WTC11 (cell line): Measurements from ENCODE around the gene MUC2. TPM values are rescaled to one million over a fixed set of nuclear protein-coding genes. Genes with fewer than 3 reads are reported as not detected.

Source experiments
- ATAC-seq: fragments of 200-7000 bp; cut with Tn5 transposase; 2 replicates; pipeline ENCODE4 v1.10.0; 2021; ENCODE audit warnings: mild to moderate bottlenecking, moderate library complexity
- CTCF ChIA-PET: fragments of 300-600 bp; sonication (Branson Sonifier 250); formaldehyde crosslinking; loops from one replicate; lab custom pipeline; 2021; ENCODE audit warnings: antibody characterized with exemption; lab: Charles Lee
- POLR2A ChIA-PET: fragments of 350-600 bp; sonication (Branson Sonifier 250); formaldehyde crosslinking; loops from one replicate; lab custom pipeline; 2021; ENCODE audit warnings: antibody characterized with exemption; lab: Charles Lee
- DNase-seq: peaks from one replicate; pipeline ENCODE4 v3.0.0; 2021; ENCODE audit warnings: low spot score
- H3K27ac Mint-ChIP-seq: 2 replicates; pipeline ENCODE4 v1.8.0; 2021; ENCODE audit warnings: mixed read lengths
- H3K27me3 Mint-ChIP-seq: 2 replicates; pipeline ENCODE4 v1.8.0; 2021; ENCODE audit warnings: low read depth, mild to moderate bottlenecking, moderate library complexity, mixed read lengths
- H3K36me3 Mint-ChIP-seq: 2 replicates; pipeline ENCODE4 v1.8.0; 2021; ENCODE audit warnings: mixed read lengths
- H3K4me1 Mint-ChIP-seq: 2 replicates; pipeline ENCODE4 v1.8.0; 2022; ENCODE audit warnings: mixed read lengths
- H3K4me3 Mint-ChIP-seq: 2 replicates; pipeline ENCODE4 v1.8.0; 2021; ENCODE audit warnings: mild to moderate bottlenecking, moderate library complexity, mixed read lengths
- H3K9me3 Mint-ChIP-seq: 2 replicates; pipeline ENCODE4 v1.8.0; 2021; ENCODE audit warnings: mixed read lengths
- ATF2 ChIP-seq: sonication (generic); formaldehyde crosslinking; IDR thresholded peaks from 2 replicates; pipeline ENCODE4 v1.8.1; 2022; ENCODE audit warnings: low read depth, missing genetic modification reagents, borderline replicate concordance
- E2F4 ChIP-seq: sonication (generic); formaldehyde crosslinking; IDR thresholded peaks from 2 replicates; pipeline ENCODE4 v1.8.1; 2022; ENCODE audit warnings: low read depth, mild to moderate bottlenecking, moderate library complexity, missing genetic modification reagents, borderline replicate concordance
- FOXK1 ChIP-seq: sonication (generic); formaldehyde crosslinking; IDR thresholded peaks from 2 replicates; pipeline ENCODE4 v1.8.0; 2022; ENCODE audit warnings: mild to moderate bottlenecking, moderate library complexity, missing genetic modification reagents
- GTF2I ChIP-seq: fragments of 250-450 bp; sonication (Bioruptor Pico); conservative IDR thresholded peaks from 2 replicates; pipeline ENCODE4 v1.4.0; 2021; ENCODE audit warnings: mild to moderate bottlenecking
- IRF2 ChIP-seq: sonication (generic); formaldehyde crosslinking; IDR thresholded peaks from 2 replicates; pipeline ENCODE4 v1.8.0; 2022; ENCODE audit warnings: low read depth, missing genetic modification reagents, borderline replicate concordance
- MAX ChIP-seq: sonication (generic); formaldehyde crosslinking; IDR thresholded peaks from 2 replicates; pipeline ENCODE4 v1.8.0; 2022; ENCODE audit warnings: mild to moderate bottlenecking, missing genetic modification reagents
- MXD4 ChIP-seq: fragments of 250-450 bp; sonication (Bioruptor Pico); IDR thresholded peaks from 2 replicates; pipeline ENCODE4 v1.8.0; 2021; ENCODE audit warnings: mild to moderate bottlenecking, moderate library complexity, borderline replicate concordance
- MYBL2 ChIP-seq: sonication (generic); formaldehyde crosslinking; IDR thresholded peaks from 2 replicates; pipeline ENCODE4 v1.8.1; 2023; ENCODE audit warnings: mild to moderate bottlenecking, moderate library complexity, missing genetic modification reagents
- NFE2L1 ChIP-seq: sonication (generic); formaldehyde crosslinking; IDR thresholded peaks from 2 replicates; pipeline ENCODE4 v1.8.1; 2023; ENCODE audit warnings: missing genetic modification reagents
- NFYB ChIP-seq: sonication (generic); formaldehyde crosslinking; conservative IDR thresholded peaks from 2 replicates; pipeline ENCODE4 v1.8.0; 2022; ENCODE audit warnings: low read depth, missing genetic modification reagents
- SMAD4 ChIP-seq: sonication (generic); formaldehyde crosslinking; IDR thresholded peaks from 2 replicates; pipeline ENCODE4 v1.8.0; 2022; ENCODE audit warnings: mild to moderate bottlenecking, missing genetic modification reagents
- TCF7 ChIP-seq: sonication (generic); formaldehyde crosslinking; IDR thresholded peaks from 2 replicates; pipeline ENCODE4 v1.8.0; 2022; ENCODE audit warnings: mild to moderate bottlenecking, low read depth, missing genetic modification reagents, moderate library complexity
- TP53 ChIP-seq: sonication (generic); formaldehyde crosslinking; IDR thresholded peaks from 2 replicates; pipeline ENCODE4 v1.8.1; 2023; ENCODE audit warnings: mild to moderate bottlenecking, missing genetic modification reagents
- ZNF423 ChIP-seq: fragments of 250-450 bp; sonication (Bioruptor Pico); IDR thresholded peaks from 2 replicates; pipeline ENCODE4 v2.1.2; 2022; ENCODE audit warnings: mild to moderate bottlenecking, moderate library complexity
- total RNA-seq: library from RNA; stranded (reverse); gene quantifications from 3 replicates; pipeline ENCODE4 v1.2.3, GENCODE V29; 2021
- TF ChIP-seq, protein P1 (sequence below): sonication (generic); formaldehyde crosslinking; IDR thresholded peaks from 2 replicates; pipeline ENCODE4 v1.8.0; 2023; ENCODE audit warnings: mild to moderate bottlenecking, missing genetic modification reagents
- TF ChIP-seq, protein P2 (sequence below): sonication (generic); formaldehyde crosslinking; conservative IDR thresholded peaks from 2 replicates; pipeline ENCODE4 v1.8.1; 2022; ENCODE audit warnings: mild to moderate bottlenecking, missing genetic modification reagents
- TF ChIP-seq, protein P3 (sequence below): fragments of 250-450 bp; sonication (Bioruptor Pico); IDR thresholded peaks from 2 replicates; pipeline ENCODE4 v1.9.0; 2021; ENCODE audit warnings: mild to moderate bottlenecking, borderline replicate concordance
- TF ChIP-seq, protein P4 (sequence below): fragments of 250-450 bp; sonication (Bioruptor Pico); IDR thresholded peaks from 2 replicates; pipeline ENCODE4 v1.9.0; 2021; ENCODE audit warnings: mild to moderate bottlenecking

Gene MUC2
- total RNA-seq, 1 experiment from 2014 or later = 0.22 TPM

- ATAC-seq (no peak), DNase-seq (no peak)
- POLR2A ChIA-PET = no interaction called here
- H3K9me3 Mint-ChIP-seq = no peaks in the 10 kb centered on the region
- no peak for TF ChIP-seq E2F4
- TF ChIP-seq MXD4 (CRISPR knock-in tag) = no peak
- TF ChIP-seq TP53 = no peak
- TF ChIP-seq, protein P1, sequence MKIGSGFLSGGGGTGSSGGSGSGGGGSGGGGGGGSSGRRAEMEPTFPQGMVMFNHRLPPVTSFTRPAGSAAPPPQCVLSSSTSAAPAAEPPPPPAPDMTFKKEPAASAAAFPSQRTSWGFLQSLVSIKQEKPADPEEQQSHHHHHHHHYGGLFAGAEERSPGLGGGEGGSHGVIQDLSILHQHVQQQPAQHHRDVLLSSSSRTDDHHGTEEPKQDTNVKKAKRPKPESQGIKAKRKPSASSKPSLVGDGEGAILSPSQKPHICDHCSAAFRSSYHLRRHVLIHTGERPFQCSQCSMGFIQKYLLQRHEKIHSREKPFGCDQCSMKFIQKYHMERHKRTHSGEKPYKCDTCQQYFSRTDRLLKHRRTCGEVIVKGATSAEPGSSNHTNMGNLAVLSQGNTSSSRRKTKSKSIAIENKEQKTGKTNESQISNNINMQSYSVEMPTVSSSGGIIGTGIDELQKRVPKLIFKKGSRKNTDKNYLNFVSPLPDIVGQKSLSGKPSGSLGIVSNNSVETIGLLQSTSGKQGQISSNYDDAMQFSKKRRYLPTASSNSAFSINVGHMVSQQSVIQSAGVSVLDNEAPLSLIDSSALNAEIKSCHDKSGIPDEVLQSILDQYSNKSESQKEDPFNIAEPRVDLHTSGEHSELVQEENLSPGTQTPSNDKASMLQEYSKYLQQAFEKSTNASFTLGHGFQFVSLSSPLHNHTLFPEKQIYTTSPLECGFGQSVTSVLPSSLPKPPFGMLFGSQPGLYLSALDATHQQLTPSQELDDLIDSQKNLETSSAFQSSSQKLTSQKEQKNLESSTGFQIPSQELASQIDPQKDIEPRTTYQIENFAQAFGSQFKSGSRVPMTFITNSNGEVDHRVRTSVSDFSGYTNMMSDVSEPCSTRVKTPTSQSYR (CRISPR knock-in tag) = no peak
- TF ChIP-seq IRF2 (CRISPR knock-in tag) = no peak
- no peak for TF ChIP-seq NFE2L1 (CRISPR knock-in tag)
- no peak for TF ChIP-seq GTF2I (CRISPR knock-in tag)
- H3K27me3 Mint-ChIP-seq = no peaks in the 10 kb centered on the region
- CTCF ChIA-PET = interaction anchor here (0.6 to 2.0 kb wide), 5 partner anchors 27 to 217 kb away, joined by 3 to 5 read pairs (median 3); no protein-coding TSS in a partner anchor
- no peak overlapping the region for H3K27ac Mint-ChIP-seq
- no peaks in the 10 kb centered on the region for H3K36me3 Mint-ChIP-seq
- H3K4me1 Mint-ChIP-seq = no peaks in the 10 kb centered on the region
- no peak overlapping the region for H3K4me3 Mint-ChIP-seq
Measured at GRCh38 chr11:1055109-1055703, 19.5 kb upstream of the MUC2 start.

GRCh38 chr11:1055990-1056771, 18.5 kb upstream of the MUC2 start:
- H3K27ac Mint-ChIP-seq = no peak overlapping the region
- no peaks in the 10 kb centered on the region for H3K36me3 Mint-ChIP-seq
- H3K4me1 Mint-ChIP-seq = no peaks in the 10 kb centered on the region; the same call in 1 of the 2 replicates
- no peak overlapping the region for H3K4me3 Mint-ChIP-seq
- CTCF ChIA-PET = interaction anchor here (1.3 to 2.0 kb wide), 2 partner anchors 158 to 161 kb away, joined by 4 to 5 read pairs; no protein-coding TSS in a partner anchor
- peaks cover under 1% of the 10 kb centered on the region; the same call in 1 of the 2 replicates for H3K9me3 Mint-ChIP-seq
- H3K27me3 Mint-ChIP-seq = no peaks in the 10 kb centered on the region
- TF ChIP-seq MYBL2 (CRISPR knock-in tag) (no peak), TP53 (no peak), MAX (CRISPR knock-in tag) (no peak)
- POLR2A ChIA-PET = no interaction called here
- DNase-seq = peak; percentile 10
- no peak for ATAC-seq

DNA sequence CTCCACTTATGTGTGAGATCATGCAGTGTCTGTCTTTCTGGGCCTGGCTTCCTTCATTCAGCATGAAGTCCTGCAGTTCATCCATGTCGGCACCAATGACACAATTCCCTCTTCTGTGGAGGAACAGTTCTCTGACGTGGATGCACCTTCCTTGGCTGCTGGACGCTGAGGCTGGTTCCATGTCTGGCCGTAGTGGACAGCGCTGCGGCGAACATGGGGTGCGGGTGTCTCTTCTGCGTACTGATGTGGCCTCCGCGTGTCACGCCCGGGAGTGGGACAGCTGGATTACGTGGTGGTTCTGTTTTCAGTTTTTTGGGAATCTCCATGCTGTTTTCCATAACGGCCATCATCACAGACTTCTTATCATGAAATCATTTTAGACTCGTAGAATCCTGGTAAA, 16.9 kb upstream of the MUC2 start:
- ATAC-seq = no peak
- peak overlapping the region; percentile 71; the same call in 1 of the 2 replicates for H3K27ac Mint-ChIP-seq
- H3K9me3 Mint-ChIP-seq = peaks cover 17% of the 10 kb centered on the region
- ChIA-PET POLR2A (no interaction called here), CTCF (no interaction called here)
- peaks cover 3% of the 10 kb centered on the region; the same call in 1 of the 2 replicates for H3K36me3 Mint-ChIP-seq
- peaks cover 8% of the 10 kb centered on the region for H3K27me3 Mint-ChIP-seq
- H3K4me1 Mint-ChIP-seq = no peaks in the 10 kb centered on the region; the same call in 1 of the 2 replicates
- H3K4me3 Mint-ChIP-seq = no peak overlapping the region
- no peak for DNase-seq
- TF ChIP-seq ZNF423 (CRISPR knock-in tag) = no peak
- TF ChIP-seq, protein P2, sequence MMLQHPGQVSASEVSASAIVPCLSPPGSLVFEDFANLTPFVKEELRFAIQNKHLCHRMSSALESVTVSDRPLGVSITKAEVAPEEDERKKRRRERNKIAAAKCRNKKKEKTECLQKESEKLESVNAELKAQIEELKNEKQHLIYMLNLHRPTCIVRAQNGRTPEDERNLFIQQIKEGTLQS = no peak
- TF ChIP-seq FOXK1 (CRISPR knock-in tag) = no peak
- TF ChIP-seq, protein P3, sequence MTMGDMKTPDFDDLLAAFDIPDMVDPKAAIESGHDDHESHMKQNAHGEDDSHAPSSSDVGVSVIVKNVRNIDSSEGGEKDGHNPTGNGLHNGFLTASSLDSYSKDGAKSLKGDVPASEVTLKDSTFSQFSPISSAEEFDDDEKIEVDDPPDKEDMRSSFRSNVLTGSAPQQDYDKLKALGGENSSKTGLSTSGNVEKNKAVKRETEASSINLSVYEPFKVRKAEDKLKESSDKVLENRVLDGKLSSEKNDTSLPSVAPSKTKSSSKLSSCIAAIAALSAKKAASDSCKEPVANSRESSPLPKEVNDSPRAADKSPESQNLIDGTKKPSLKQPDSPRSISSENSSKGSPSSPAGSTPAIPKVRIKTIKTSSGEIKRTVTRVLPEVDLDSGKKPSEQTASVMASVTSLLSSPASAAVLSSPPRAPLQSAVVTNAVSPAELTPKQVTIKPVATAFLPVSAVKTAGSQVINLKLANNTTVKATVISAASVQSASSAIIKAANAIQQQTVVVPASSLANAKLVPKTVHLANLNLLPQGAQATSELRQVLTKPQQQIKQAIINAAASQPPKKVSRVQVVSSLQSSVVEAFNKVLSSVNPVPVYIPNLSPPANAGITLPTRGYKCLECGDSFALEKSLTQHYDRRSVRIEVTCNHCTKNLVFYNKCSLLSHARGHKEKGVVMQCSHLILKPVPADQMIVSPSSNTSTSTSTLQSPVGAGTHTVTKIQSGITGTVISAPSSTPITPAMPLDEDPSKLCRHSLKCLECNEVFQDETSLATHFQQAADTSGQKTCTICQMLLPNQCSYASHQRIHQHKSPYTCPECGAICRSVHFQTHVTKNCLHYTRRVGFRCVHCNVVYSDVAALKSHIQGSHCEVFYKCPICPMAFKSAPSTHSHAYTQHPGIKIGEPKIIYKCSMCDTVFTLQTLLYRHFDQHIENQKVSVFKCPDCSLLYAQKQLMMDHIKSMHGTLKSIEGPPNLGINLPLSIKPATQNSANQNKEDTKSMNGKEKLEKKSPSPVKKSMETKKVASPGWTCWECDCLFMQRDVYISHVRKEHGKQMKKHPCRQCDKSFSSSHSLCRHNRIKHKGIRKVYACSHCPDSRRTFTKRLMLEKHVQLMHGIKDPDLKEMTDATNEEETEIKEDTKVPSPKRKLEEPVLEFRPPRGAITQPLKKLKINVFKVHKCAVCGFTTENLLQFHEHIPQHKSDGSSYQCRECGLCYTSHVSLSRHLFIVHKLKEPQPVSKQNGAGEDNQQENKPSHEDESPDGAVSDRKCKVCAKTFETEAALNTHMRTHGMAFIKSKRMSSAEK = no peak
- no peak for TF ChIP-seq TCF7 (CRISPR knock-in tag)
- TF ChIP-seq NFYB (CRISPR knock-in tag) = no peak
- TF ChIP-seq MXD4 (CRISPR knock-in tag) = no peak
- TF ChIP-seq SMAD4 (CRISPR knock-in tag) = no peak
- TF ChIP-seq, protein P4, sequence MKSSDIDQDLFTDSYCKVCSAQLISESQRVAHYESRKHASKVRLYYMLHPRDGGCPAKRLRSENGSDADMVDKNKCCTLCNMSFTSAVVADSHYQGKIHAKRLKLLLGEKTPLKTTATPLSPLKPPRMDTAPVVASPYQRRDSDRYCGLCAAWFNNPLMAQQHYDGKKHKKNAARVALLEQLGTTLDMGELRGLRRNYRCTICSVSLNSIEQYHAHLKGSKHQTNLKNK (CRISPR knock-in tag) = no peak
- TF ChIP-seq ATF2 (CRISPR knock-in tag) = no peak
